Endometrial microvascular endothelial cells (primary cell): ENCODE data around the gene SIGLECL1. TPM values are rescaled to one million over a fixed set of nuclear protein-coding genes. Genes with fewer than 3 reads are reported as not detected.

Source experiments
- in situ Hi-C: cut with HindIII; loops from 2 replicates; pipeline ENCODE4 v1.10.0; 2017; ENCODE audit warnings: low sequenced_read_pairs, low pct_unique_long_range_greater_than_20kb; ENCODE audit errors: inconsistent ontology term
- total RNA-seq: library from RNA; depleted of rRNA; stranded (reverse); fragments of >200 nt; gene quantifications from one replicate; pipeline ENCODE4 v1.2.3, GENCODE V29; 2015; ENCODE audit errors: inconsistent ontology term

SIGLECL1 gene
- total RNA-seq, 1 donor from 2014 or later = not detected

DNA sequence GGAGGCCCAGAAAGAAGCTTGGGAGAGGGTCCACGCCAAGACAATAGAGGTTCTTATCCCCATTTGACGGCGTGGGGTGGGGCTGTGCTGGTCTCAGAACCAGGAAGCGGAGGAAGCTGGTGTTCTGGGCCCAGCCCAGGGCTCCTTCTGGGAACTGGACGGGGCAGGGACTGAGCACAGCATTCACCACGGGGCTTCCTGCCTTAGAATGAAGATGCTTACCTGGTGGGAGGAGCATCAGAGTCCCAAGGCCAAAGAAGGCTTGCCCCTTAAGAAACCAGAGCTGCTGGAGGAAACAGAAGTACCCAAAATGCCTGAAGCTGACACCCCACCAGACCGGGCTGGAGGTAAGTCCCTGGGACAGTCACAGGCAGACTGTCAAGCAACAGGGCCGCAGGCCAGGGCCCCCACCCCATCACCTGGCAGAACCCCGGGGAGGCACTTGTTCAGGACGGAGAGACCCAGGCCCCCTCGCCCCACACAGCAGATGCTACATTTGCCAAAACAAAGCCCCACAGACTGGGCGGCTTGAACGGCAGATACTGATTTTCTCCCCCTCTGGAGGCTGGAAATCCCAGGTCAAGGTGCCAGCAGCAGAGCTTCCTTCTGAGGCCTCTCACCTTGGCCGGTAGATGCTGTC is 42.8 kb downstream of the SIGLECL1 start:
- in situ Hi-C loops = no loop called here

DNA sequence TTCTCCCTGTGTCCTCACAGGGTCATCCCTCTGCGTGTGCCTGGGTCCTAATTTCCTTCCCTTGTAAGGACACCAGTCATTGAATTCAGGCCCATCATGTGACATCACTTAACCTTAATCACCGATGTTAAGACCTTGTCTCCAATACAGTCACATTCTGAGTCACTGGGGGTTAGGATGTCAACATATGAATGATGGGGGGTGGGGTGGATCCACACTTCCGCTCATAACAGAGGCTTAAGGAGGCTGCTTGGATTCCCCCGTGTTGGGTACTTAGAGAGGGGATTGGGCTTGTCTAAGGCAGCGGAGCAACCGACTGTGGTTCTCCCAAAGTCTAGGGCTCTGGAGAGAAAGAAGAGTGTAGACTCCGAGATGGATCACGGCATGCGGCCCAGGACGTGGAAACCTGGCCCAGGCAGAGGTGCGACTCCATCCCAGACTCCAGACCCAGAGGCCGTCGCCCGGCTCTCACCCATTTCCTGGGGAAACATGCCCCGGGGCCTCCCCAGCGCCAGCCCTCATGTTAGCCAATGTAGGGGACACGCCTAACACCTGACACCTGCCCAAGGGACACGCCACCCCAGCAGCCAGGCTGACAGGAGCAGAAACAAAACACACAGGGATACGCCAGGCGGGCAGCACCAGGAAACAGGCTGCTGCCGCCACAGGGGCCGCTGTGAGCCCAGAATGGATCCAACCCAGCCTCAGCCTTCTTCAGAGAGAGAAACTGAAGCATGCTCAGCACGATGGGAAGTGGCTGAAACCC is 43.5 kb downstream of the SIGLECL1 start:
- in situ Hi-C loops = no loop called here

DNA sequence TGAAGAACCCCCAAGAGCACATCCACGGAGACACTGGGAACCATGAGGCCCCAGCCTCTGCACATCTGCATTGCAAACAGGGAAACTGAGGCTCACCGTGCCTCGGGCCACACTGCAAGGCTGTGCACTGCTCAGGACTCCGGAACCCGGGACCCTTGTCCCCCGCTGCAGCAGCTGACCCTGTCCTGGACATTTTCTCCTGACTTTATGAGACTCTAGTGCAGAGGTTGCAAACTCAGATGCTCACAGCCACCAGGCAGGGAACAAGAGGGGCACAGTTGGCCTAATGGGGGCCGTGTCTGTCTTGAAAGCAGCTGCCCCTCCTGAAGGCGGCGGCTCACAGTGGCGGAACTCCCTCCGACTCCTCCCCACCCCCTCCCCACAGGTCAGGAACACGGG is 44.1 kb downstream of the SIGLECL1 start:
- in situ Hi-C loops = no loop called here

DNA sequence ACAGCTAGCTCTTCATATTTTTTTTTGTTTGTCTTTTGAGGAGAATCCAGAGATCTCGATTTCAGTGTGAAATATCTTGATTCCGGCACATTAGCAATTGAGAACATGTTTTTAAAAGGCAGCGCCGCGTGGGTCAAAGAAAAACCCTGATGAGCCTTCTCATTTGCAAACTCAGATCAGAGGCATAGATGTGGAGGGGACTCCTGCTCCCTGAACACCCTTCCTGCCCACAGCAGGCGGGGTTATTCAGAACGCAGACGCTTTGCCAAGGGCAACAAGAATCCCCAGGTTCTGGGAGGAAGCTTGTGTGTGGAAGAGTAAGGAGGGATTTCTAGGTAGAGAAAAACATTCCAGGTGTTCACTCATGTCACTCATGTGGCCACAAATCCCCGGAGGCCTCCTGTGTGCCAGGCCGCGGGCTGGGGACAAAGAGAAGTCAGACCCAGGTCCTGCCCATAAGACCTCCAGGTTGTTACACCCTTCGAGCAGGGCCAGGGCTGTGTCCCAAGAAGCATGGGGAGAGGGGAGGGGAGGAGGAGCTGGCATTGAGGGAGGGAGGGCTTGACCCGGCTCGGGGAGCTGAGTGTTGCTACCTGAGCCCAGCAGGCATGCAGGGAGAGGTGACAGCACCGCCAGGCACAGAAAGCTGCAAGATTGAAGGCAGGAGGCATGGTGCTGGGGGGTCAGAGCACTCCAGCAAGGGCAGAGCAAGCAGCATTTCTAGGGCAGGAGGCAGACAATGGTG is 44.7 kb downstream of the SIGLECL1 start:
- in situ Hi-C loops = no loop called here

- in situ Hi-C loops = no loop called here
Observed at GRCh38 chr19:51296336-51297093, 45.6 kb downstream of the SIGLECL1 start.

DNA sequence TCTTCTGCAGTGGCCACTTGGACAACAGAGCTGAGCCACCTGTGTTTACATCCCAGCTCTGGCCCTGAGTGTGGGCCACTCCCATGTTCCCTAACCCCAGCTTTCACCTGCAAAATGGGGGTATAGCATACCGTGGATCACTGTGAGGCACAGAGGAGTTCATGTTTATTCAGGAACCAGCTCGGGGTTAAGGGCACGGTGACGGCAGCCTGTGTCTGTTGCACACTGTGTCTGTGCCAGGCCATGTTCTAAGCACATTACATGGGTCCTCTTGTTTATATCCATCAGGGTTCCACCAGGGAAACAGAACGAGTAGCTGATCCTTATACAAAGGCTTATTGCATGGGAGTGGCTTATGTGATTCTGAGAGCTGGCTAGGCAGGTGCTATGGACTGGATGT is 46.5 kb downstream of the SIGLECL1 start:
- in situ Hi-C loops = no loop called here

DNA sequence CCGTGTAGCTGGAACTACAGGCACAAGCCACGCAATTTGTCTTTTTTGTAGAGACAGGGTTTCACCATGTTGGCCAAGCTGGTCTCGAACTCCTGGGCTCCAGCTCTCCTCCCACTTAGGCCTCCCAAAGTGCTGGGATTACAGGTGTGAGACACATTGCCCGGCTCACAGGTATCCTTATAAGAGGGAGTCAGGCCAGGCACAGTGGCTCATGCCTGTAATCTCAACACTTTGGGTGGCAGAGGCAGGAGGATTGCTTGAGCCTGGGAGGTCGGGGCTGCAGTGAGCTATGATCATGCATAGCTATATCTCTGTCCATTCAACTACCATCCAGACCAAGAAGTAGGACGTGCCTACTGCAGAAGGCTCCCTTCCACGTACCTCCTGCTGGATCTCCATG is 50.4 kb downstream of the SIGLECL1 start:
- in situ Hi-C loops = no loop called here

DNA sequence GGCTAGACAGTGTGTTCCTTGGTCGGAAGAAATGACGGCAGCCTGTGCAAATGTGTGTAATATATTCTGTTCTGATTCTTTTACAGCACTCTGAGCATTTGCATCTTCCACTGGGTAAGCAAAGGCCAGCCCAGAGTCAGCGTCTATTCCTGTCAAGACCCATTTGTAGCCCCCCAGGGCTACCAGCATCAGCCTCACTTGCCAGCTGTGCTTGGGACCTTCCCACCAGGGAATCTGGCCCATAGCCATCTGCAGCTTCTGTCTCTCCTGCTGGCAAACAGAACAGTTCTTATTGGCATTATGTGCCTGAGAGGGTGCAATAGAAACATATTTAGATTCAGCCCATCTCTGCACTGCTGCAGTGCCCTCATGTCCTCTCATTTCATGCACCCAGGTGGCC is 54.6 kb downstream of the SIGLECL1 start:
- in situ Hi-C loops = no loop called here

DNA sequence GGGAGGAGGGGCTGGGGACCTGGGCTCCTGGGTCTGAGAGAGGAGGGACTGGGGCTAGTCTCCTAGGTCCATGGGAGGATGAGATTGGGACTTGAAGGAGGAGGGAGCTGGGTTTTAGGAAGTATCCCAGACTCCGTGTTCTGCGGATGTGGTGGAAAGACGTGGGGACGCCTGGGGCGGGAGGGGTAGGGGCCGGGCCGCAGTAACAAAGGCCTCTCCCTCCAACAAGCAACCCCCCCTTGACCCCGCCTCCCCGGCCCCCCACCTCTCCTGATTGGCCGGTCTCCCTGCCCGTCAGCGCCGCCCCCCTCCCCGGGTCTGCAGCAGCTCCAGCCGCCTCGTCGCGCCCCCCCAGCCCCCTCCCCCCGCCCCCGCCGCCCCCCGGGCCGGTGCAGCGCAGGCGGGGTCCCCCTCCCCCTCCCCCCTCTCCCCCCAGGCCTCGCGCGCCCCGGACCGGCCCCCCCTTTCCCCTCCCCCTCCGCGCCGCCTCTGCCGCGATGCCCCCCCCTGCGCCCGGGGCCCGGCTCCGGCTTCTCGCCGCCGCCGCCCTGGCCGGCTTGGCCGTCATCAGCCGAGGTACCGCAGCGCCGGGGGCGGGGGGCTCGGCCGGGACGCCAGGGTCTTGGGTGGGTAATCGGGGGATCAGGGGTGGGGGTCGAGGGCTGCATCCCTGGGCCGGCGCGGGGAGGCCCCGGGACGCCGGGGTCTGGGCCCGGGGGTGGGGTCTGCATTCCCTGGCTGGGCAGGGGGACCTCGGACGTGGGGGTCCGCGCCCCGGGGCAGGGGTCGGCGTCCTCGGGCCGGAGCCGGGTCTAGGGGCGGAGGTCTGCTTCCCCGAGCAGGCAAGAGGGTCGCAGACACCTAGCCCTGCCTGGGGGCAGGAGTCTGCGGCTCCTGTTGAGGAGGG is 60.7 kb downstream of the SIGLECL1 start, which contains the start of gene IGLON5:
IGLON5 (plus strand) TSS at position 294 of the 907 bp plus-strand sequence; CDS start at position 498, 204 bp downstream.
- in situ Hi-C loops = no loop called here

- in situ Hi-C loops = no loop called here
Observed at GRCh38 chr19:51316688-51317087, 65.8 kb downstream of the SIGLECL1 start.

DNA sequence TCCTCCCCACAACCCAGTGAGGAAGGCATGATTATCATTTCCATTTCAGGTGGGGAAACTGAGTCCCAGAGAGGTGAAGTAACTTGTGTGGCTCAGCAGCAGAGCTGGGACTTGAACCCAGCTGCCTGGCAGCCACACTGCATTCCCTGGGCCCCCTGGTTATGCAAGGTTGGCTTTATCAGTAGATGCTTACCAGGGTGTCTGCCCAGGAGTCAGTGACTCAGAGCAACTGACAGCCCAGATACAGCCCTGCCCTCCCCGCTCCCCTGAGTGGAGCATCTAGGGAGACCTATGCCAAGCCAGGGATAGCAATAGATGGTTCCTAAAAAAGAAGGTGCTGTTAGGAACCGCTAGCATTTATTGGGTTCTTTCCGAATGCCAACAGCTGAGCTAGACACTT is 66.5 kb downstream of the SIGLECL1 start:
- in situ Hi-C loops = no loop called here

GRCh38 chr19:51317968-51318367 is 67.1 kb downstream of the SIGLECL1 start:
- in situ Hi-C loops = no loop called here

Other genes starting within 250 kb of the SIGLECL1 start
- not detected for gene KLK8, start 249.5 kb upstream of the SIGLECL1 start, total RNA-seq
- gene KLK10, start 231.4 kb upstream of the SIGLECL1 start, total RNA-seq = not detected
- gene KLK11, start 224.5 kb upstream of the SIGLECL1 start, total RNA-seq = not detected
- not detected for gene KLK12, start 216.1 kb upstream of the SIGLECL1 start, total RNA-seq
- gene KLK13, start 186.0 kb upstream of the SIGLECL1 start, total RNA-seq = not detected
- gene KLK14, start 168.2 kb upstream of the SIGLECL1 start, total RNA-seq = not detected
- 21.6 TPM for gene CTU1, start 142.7 kb upstream of the SIGLECL1 start, total RNA-seq
- gene SIGLEC9, start 126.2 kb upstream of the SIGLECL1 start, total RNA-seq = not detected
- gene SIGLEC7, start 108.8 kb upstream of the SIGLECL1 start, total RNA-seq = not detected
- gene CD33, start 26.0 kb upstream of the SIGLECL1 start, total RNA-seq = not detected
- not detected for gene IGLON5, start 60.6 kb downstream of the SIGLECL1 start, total RNA-seq
- not detected for gene VSIG10L, start 91.1 kb downstream of the SIGLECL1 start, total RNA-seq
- gene ETFB, start 115.3 kb downstream of the SIGLECL1 start, total RNA-seq = 87.7 TPM
- not detected for gene CLDND2, start 117.9 kb downstream of the SIGLECL1 start, total RNA-seq
- not detected for gene NKG7, start 121.6 kb downstream of the SIGLECL1 start, total RNA-seq
- gene LIM2, start 136.9 kb downstream of the SIGLECL1 start, total RNA-seq = not detected
- gene C19orf84, start 139.5 kb downstream of the SIGLECL1 start, total RNA-seq = not detected
- not detected for gene SIGLEC10, start 166.6 kb downstream of the SIGLECL1 start, total RNA-seq
- gene SIGLEC8, start 207.4 kb downstream of the SIGLECL1 start, total RNA-seq = not detected
- gene CEACAM18, start 227.5 kb downstream of the SIGLECL1 start, total RNA-seq = not detected